Stomach (tissue), 9 donors: ENCODE data around the gene GPC5. TPM values are rescaled to one million over a fixed set of nuclear protein-coding genes. Genes with fewer than 3 reads are reported as not detected.

Source experiments
- DNase-seq, 2 donors: peaks; one replicate each; pipeline versions ENCODE4 v3.0.0 to v3.0.0-alpha.2; 2013 to 2019
- H3K27ac ChIP-seq, 5 donors: fragments of 200-600 bp in 4 of 5; sonication (generic) in 4 of 5; one replicate each; pipeline ENCODE4 v1.5.1; 2013 to 2019; ENCODE audit warnings: mild to moderate bottlenecking in 1 of 5, moderate library complexity in 1 of 5
- H3K27me3 ChIP-seq, 3 donors: fragments of 200-600 bp; sonication (generic); one replicate each; pipeline ENCODE4 v1.5.1; 2017 to 2019; ENCODE audit warnings: mixed run types in 1 of 3
- H3K36me3 ChIP-seq, 4 donors: fragments of 200-600 bp; sonication (generic); 1 replicate in 3 of 4; 2 replicates in 1 of 4; pipeline ENCODE4 v1.5.1; 2016 to 2019
- H3K4me1 ChIP-seq, 4 donors: fragments of 200-600 bp; sonication (generic); one replicate each; pipeline ENCODE4 v1.5.1; 2016 to 2019
- H3K4me3 ChIP-seq, 4 donors: fragments of 200-600 bp; sonication (generic) in 3 of 4; one replicate each; pipeline ENCODE4 v1.5.1; 2016 to 2019; ENCODE audit warnings: mild to moderate bottlenecking in 1 of 4
- H3K9me3 ChIP-seq, 4 donors: fragments of 200-600 bp; sonication (generic); one replicate each; pipeline ENCODE4 v1.5.1; 2016 to 2019
- CTCF ChIP-seq, 7 experiments: fragments of 450-650 bp in 4 of 7; fragments of 200-600 bp in 3 of 7; sonication (generic) in 3 of 7; IDR thresholded peaks; one replicate each; pipeline ENCODE4 v1.5.1; 2016 to 2019; ENCODE audit warnings: antibody characterized with exemption in 7 of 7, control low read depth in 2 of 7, mild to moderate bottlenecking in 1 of 7
- EP300 ChIP-seq: sonication (generic); formaldehyde crosslinking; IDR thresholded peaks from one replicate; pipeline ENCODE4 v1.6.1; 2017; ENCODE audit warnings: antibody characterized with exemption
- POLR2A ChIP-seq, 4 donors: fragments of 450-650 bp; IDR thresholded peaks; one replicate each; pipeline ENCODE4 v1.6.1; 2016; ENCODE audit warnings: antibody characterized with exemption in 4 of 4, control low read depth in 2 of 4, mild to moderate bottlenecking in 1 of 4, moderate library complexity in 1 of 4
- POLR2AphosphoS5 ChIP-seq, 3 donors: sonication (generic); formaldehyde crosslinking; IDR thresholded peaks; one replicate each; pipeline ENCODE4 v1.6.1; 2016; ENCODE audit warnings: antibody characterized with exemption in 3 of 3
- WGBS, 5 donors: extraction: QIAGEN DNeasy Blood & Tissue Kit in 3 of 5; methylation state at CpG; one replicate each; pipeline versions ENCODE4 v1.1.5 to v1.1.7; 2013 to 2018; 5-methylcytosine and 5-hydroxymethylcytosine counted together
- intact Hi-C: fragments of 100-400 bp; cut with DNase I; formaldehyde crosslinking; loops from one replicate; pipeline ENCODE4 v1.15.1; 2023; ENCODE audit warnings: low total_unique reads
- polyA plus RNA-seq, 3 donors: library from polyadenylated mRNA; stranded (reverse); fragments of 200-250 nt; gene quantifications; one replicate each; pipeline ENCODE4 v1.2.3, GENCODE V29; 2013
- total RNA-seq, 5 donors: library from RNA; depleted of rRNA; stranded (reverse); fragments of >200 nt; gene quantifications; one replicate each; pipeline versions ENCODE4 v1.1.0 to v1.2.3, GENCODE V29; 2014 to 2016
- donor health status: healthy with polysubstance abuse.
- donor health status: Bipolar disorder and iron deficiency.
- donor health status: healthy.

Gene GPC5
- total and polyA plus RNA-seq, 8 donors, result 0.87 to 2.8 TPM; not detected in 6

- no peaks in the 10 kb centered on the region for H3K36me3 ChIP-seq
- no peak for TF ChIP-seq CTCF (IDR thresholded peaks at IDR 0.05)
- TF ChIP-seq POLR2AphosphoS5 (IDR thresholded peaks at IDR 0.05), result no peak
- no peak for TF ChIP-seq POLR2A (IDR thresholded peaks at IDR 0.05)
- TF ChIP-seq EP300, result no peak
- no peaks in the 10 kb centered on the region for H3K27me3 ChIP-seq
- no peak for DNase-seq
- 70 to 78% (median 74%) methylated on average over 6 of the region's 6 CpGs for WGBS, 5 donors
- H3K4me1 ChIP-seq, result no peaks in the 10 kb centered on the region
- H3K4me3 ChIP-seq, result no peak overlapping the region
- no peak overlapping the region for H3K27ac ChIP-seq
- no peaks in the 10 kb centered on the region for H3K9me3 ChIP-seq
- intact Hi-C loops, result no loop called here
Observed at GRCh38 chr13:92260363-92260762, 861.9 kb downstream of the GPC5 start.

- Histone ChIP-seq H3K27me3 (no peaks in the 10 kb centered on the region), H3K4me3 (no peak overlapping the region), H3K27ac (no peak overlapping the region), H3K9me3 (no peaks in the 10 kb centered on the region), H3K4me1 (no peaks in the 10 kb centered on the region), H3K36me3 (no peaks in the 10 kb centered on the region)
- DNase-seq, result no peak
- TF ChIP-seq EP300 (no peak), POLR2A (IDR thresholded peaks at IDR 0.05) (no peak), CTCF (IDR thresholded peaks at IDR 0.05) (no peak), POLR2AphosphoS5 (IDR thresholded peaks at IDR 0.05) (no peak)
- intact Hi-C loops, result no loop called here
- WGBS, 5 donors, result 43 to 74% (median 68%) methylated on average over 3 of the region's 3 CpGs
Observed at GRCh38 chr13:92262100-92262788, 863.8 kb downstream of the GPC5 start.

- intact Hi-C loops, result no loop called here
- H3K27ac ChIP-seq, result no peak overlapping the region
- H3K36me3 ChIP-seq, result no peaks in the 10 kb centered on the region
- TF ChIP-seq POLR2AphosphoS5 (IDR thresholded peaks at IDR 0.05), result no peak
- TF ChIP-seq POLR2A (IDR thresholded peaks at IDR 0.05), result no peak
- no peak for TF ChIP-seq EP300
- no peak for TF ChIP-seq CTCF (IDR thresholded peaks at IDR 0.05)
- H3K4me1 ChIP-seq, result no peaks in the 10 kb centered on the region
- H3K9me3 ChIP-seq, result no peaks in the 10 kb centered on the region
- DNase-seq, result no peak
- WGBS, 5 donors, result 72 to 94% (median 89%) methylated on average over 1 of the region's 1 CpG
- H3K4me3 ChIP-seq, result no peak overlapping the region
- H3K27me3 ChIP-seq, result no peaks in the 10 kb centered on the region
Observed at GRCh38 chr13:92265408-92265807, 867.0 kb downstream of the GPC5 start.

GRCh38 chr13:92270990-92271389 is 872.6 kb downstream of the GPC5 start:
- Histone ChIP-seq H3K9me3 (no peaks in the 10 kb centered on the region), H3K4me1 (no peaks in the 10 kb centered on the region), H3K36me3 (no peaks in the 10 kb centered on the region), H3K27me3 (no peaks in the 10 kb centered on the region), H3K27ac (no peak overlapping the region), H3K4me3 (no peak overlapping the region)
- intact Hi-C loops, result no loop called here
- TF ChIP-seq EP300 (no peak), POLR2A (IDR thresholded peaks at IDR 0.05) (no peak), CTCF (IDR thresholded peaks at IDR 0.05) (no peak)
- 71 to 82% (median 77%) methylated on average over 1 of the region's 1 CpG for WGBS, 5 donors
- DNase-seq, result no peak
